Activated T-helper 1 cell treated with anti-CD3 and anti-CD28 coated beads, Interleukin-2, amount 50 U/mL, for 16 hours (primary cell): ENCODE results near the gene WNT3A.
"Not testable (repeated sequence)": the region's sequence is repeated elsewhere in the genome, so short reads cannot be mapped to it uniquely, and the experiment has no call there.

ENCODE experiments used
- DNase-seq, 2 donors: peaks; one replicate each; pipeline ENCODE4 v3.0.0-alpha.2; 2020; ENCODE audit warnings: low read depth in 1 of 2, low spot score in 1 of 2

WNT3A gene

GRCh38 chr1:228006786-228007048, at the start of gene WNT3A:
WNT3A (plus strand) TSS chr1:228006998; CDS start chr1:228007129, 131 bp downstream.
- DNase-seq: no peak

- no peak for DNase-seq
Measured at GRCh38 chr1:227958617-227959324, 48.0 kb upstream of the WNT3A start.

GRCh38 chr1:227959325-227959860, 47.4 kb upstream of the WNT3A start:
- DNase-seq: no peak

GRCh38 chr1:227961651-227962466, 44.9 kb upstream of the WNT3A start:
- DNase-seq: no peak

GRCh38 chr1:227966733-227967132, 40.1 kb upstream of the WNT3A start:
- DNase-seq: not testable (repeated sequence)

- not testable (repeated sequence) for DNase-seq
Measured at GRCh38 chr1:227967815-227968214, 39.0 kb upstream of the WNT3A start.

GRCh38 chr1:227970076-227970995, 36.5 kb upstream of the WNT3A start:
- DNase-seq: not testable (repeated sequence)

GRCh38 chr1:227971216-227971615, 35.6 kb upstream of the WNT3A start:
- DNase-seq: not testable (repeated sequence)

- not testable (repeated sequence) for DNase-seq
Measured at GRCh38 chr1:227971643-227972282, 35.0 kb upstream of the WNT3A start.

- not testable (repeated sequence) for DNase-seq
Measured at GRCh38 chr1:227972283-227972679, 34.5 kb upstream of the WNT3A start.

- not testable (repeated sequence) for DNase-seq
Measured at GRCh38 chr1:227972843-227973374, 33.9 kb upstream of the WNT3A start.

- DNase-seq: not testable (repeated sequence)
Measured at GRCh38 chr1:227973724-227974288, 33.0 kb upstream of the WNT3A start.

GRCh38 chr1:227975583-227976283, 31.1 kb upstream of the WNT3A start:
- not testable (repeated sequence) for DNase-seq

GRCh38 chr1:227987181-227987580, 19.6 kb upstream of the WNT3A start:
- no peak for DNase-seq

- no peak for DNase-seq
Measured at GRCh38 chr1:227994632-227995300, 12.0 kb upstream of the WNT3A start.

GRCh38 chr1:227996187-227996950, 10.4 kb upstream of the WNT3A start:
- no peak for DNase-seq

- no peak for DNase-seq
Measured at GRCh38 chr1:227998374-227999055, 8.3 kb upstream of the WNT3A start.
